Loucy (cell line): ENCODE results near the gene ARL5B.
"Not testable (repeated sequence)": the region's sequence is repeated elsewhere in the genome, so short reads cannot be mapped to it uniquely, and the experiment has no call there.

Source experiments
- H2AFZ ChIP-seq: fragments of 200-600 bp; sonication (generic); 2 replicates; pipeline ENCODE4 v1.6.0; 2016; ENCODE audit warnings: antibody characterized with exemption, mild to moderate bottlenecking, low read length, moderate library complexity
- H3F3A ChIP-seq: fragments of 200-600 bp; 2 replicates; pipeline ENCODE4 v1.6.0; 2016; ENCODE audit warnings: antibody characterized with exemption, low read depth, mild to moderate bottlenecking
- H3K27me3 ChIP-seq: fragments of 200-600 bp; sonication (generic); 2 replicates; pipeline ENCODE4 v1.6.1; 2014; ENCODE audit warnings: low read length, mild to moderate bottlenecking; ENCODE audit not compliant: insufficient read depth, poor library complexity, severe bottlenecking
- H3K36me3 ChIP-seq: fragments of 200-600 bp; sonication (generic); 2 replicates; pipeline ENCODE4 v1.6.1; 2016; ENCODE audit warnings: low read length; ENCODE audit not compliant: insufficient read depth
- H3K4me1 ChIP-seq: fragments of 200-600 bp; sonication (generic); 2 replicates; pipeline ENCODE4 v1.5.1; 2014; ENCODE audit warnings: low read length, mild to moderate bottlenecking; ENCODE audit not compliant: insufficient read depth, poor library complexity, severe bottlenecking
- H3K4me2 ChIP-seq: fragments of 200-600 bp; sonication (generic); 2 replicates; pipeline ENCODE4 v1.6.0; 2014; ENCODE audit warnings: antibody characterized with exemption, low read length, low read depth, mild to moderate bottlenecking; ENCODE audit not compliant: poor library complexity, severe bottlenecking
- H3K4me3 ChIP-seq: fragments of 200-600 bp; sonication (generic); 2 replicates; pipeline ENCODE4 v1.5.1; 2014; ENCODE audit warnings: low read length, mild to moderate bottlenecking, mixed read lengths; ENCODE audit not compliant: poor library complexity, severe bottlenecking
- H3K79me2 ChIP-seq: fragments of 200-600 bp; sonication (generic); 2 replicates; pipeline ENCODE4 v1.6.1; 2014; ENCODE audit warnings: low read length; ENCODE audit not compliant: insufficient read depth
- H3K9ac ChIP-seq: fragments of 200-600 bp; sonication (generic); 2 replicates; pipeline ENCODE4 v1.6.0; 2014; ENCODE audit warnings: mild to moderate bottlenecking, low read depth, low read length, moderate library complexity; ENCODE audit not compliant: poor library complexity, severe bottlenecking
- H3K9me2 ChIP-seq: fragments of 200-600 bp; sonication (generic); replicated peaks from 2 replicates; pipeline ENCODE4 v1.6.1; 2016; ENCODE audit warnings: low read depth, low read length, mixed read lengths
- H3K9me3 ChIP-seq: fragments of 200-600 bp; sonication (generic); 2 replicates; pipeline ENCODE4 v1.6.1; 2014; ENCODE audit warnings: mild to moderate bottlenecking, antibody characterized with exemption, low read length, low read depth; ENCODE audit not compliant: insufficient read depth
- H4K20me1 ChIP-seq: fragments of 200-600 bp; sonication (generic); 2 replicates; pipeline ENCODE4 v1.6.0; 2014; ENCODE audit warnings: antibody characterized with exemption, low read length, mild to moderate bottlenecking; ENCODE audit not compliant: insufficient read depth, poor library complexity, severe bottlenecking
- CTCF ChIP-seq: fragments of 200-600 bp; sonication (generic); conservative IDR thresholded peaks from 2 replicates; pipeline ENCODE4 v1.5.1; 2014; ENCODE audit warnings: mild to moderate bottlenecking, antibody characterized with exemption, low read length
- EZH2phosphoT487 ChIP-seq: fragments of 200-600 bp; IDR thresholded peaks from 2 replicates; pipeline ENCODE4 v1.6.1; 2018; ENCODE audit warnings: antibody characterized with exemption, mild to moderate bottlenecking, moderate library complexity, borderline replicate concordance

The ARL5B gene

GRCh38 chr10:18620856-18621255, 38.4 kb upstream of the ARL5B start:
- H2AFZ ChIP-seq = no peak overlapping the region
- no peak overlapping the region for H3K4me3 ChIP-seq
- no peak overlapping the region for H3K9ac ChIP-seq
- H3K79me2 ChIP-seq = no peaks in the 10 kb centered on the region
- no peak for TF ChIP-seq EZH2phosphoT487
- H4K20me1 ChIP-seq = no peaks in the 10 kb centered on the region
- H3K27me3 ChIP-seq = no peaks in the 10 kb centered on the region
- peaks cover 31% of the 10 kb centered on the region; the same call in 1 of the 2 replicates for H3K36me3 ChIP-seq
- H3K4me1 ChIP-seq = no peaks in the 10 kb centered on the region
- no peaks in the 10 kb centered on the region for H3F3A ChIP-seq
- no peak overlapping the region for H3K4me2 ChIP-seq
- H3K9me3 ChIP-seq = no peaks in the 10 kb centered on the region
- no peaks in the 10 kb centered on the region for H3K9me2 ChIP-seq

GRCh38 chr10:18623671-18624070, 35.6 kb upstream of the ARL5B start:
- H3K4me3 ChIP-seq, H3K4me2 ChIP-seq, H3K4me1 ChIP-seq, H2AFZ ChIP-seq, H3K79me2 ChIP-seq, H3F3A ChIP-seq, H4K20me1 ChIP-seq, H3K27me3 ChIP-seq, H3K9me3 ChIP-seq, H3K9ac ChIP-seq, H3K9me2 ChIP-seq: not testable (repeated sequence)
- H3K36me3 ChIP-seq = peaks cover 28% of the 10 kb centered on the region; the same call in 1 of the 2 replicates

- H3K4me3 ChIP-seq = no peak overlapping the region
- no peaks in the 10 kb centered on the region for H3K4me1 ChIP-seq
- no peaks in the 10 kb centered on the region for H3K9me3 ChIP-seq
- no peaks in the 10 kb centered on the region for H3K9me2 ChIP-seq
- no peak overlapping the region for H3K9ac ChIP-seq
- TF ChIP-seq CTCF (no peak), EZH2phosphoT487 (no peak)
- peaks cover 15% of the 10 kb centered on the region; the same call in 1 of the 2 replicates for H3K36me3 ChIP-seq
- no peak overlapping the region for H2AFZ ChIP-seq
- no peak overlapping the region for H3K4me2 ChIP-seq
- H4K20me1 ChIP-seq = no peaks in the 10 kb centered on the region
- H3K27me3 ChIP-seq = no peaks in the 10 kb centered on the region
- no peaks in the 10 kb centered on the region for H3F3A ChIP-seq
- peaks cover 8% of the 10 kb centered on the region; the same call in 1 of the 2 replicates for H3K79me2 ChIP-seq
Observed at GRCh38 chr10:18625886-18626285, 33.3 kb upstream of the ARL5B start.

GRCh38 chr10:18627452-18628018, 31.7 kb upstream of the ARL5B start:
- H3K4me1 ChIP-seq, H3K9me2 ChIP-seq, H3F3A ChIP-seq, H4K20me1 ChIP-seq, H3K36me3 ChIP-seq, H3K27me3 ChIP-seq, H3K9me3 ChIP-seq, H3K79me2 ChIP-seq: not testable (repeated sequence)
- H3K4me2 ChIP-seq = peak overlapping the region; percentile 61
- peak overlapping the region; percentile 82 for H3K4me3 ChIP-seq
- peak overlapping the region; percentile 77 for H3K9ac ChIP-seq
- peak overlapping the region; percentile 90 for H2AFZ ChIP-seq

- not testable (repeated sequence) for H3K79me2 ChIP-seq, H3K4me1 ChIP-seq, H3F3A ChIP-seq, H2AFZ ChIP-seq, H3K9me3 ChIP-seq, H3K4me2 ChIP-seq, H3K27me3 ChIP-seq, H3K36me3 ChIP-seq, H3K9me2 ChIP-seq, H4K20me1 ChIP-seq, H3K4me3 ChIP-seq, H3K9ac ChIP-seq
Observed at GRCh38 chr10:18632500-18632899, 26.7 kb upstream of the ARL5B start.
